Activated effector memory CD4-positive, alpha-beta T cell treated with anti-CD3 and anti-CD28 coated beads, Interleukin-2, amount 50 U/mL, for 16 hours (primary cell): ENCODE results near the gene CSF1.

Experiments
- DNase-seq: peaks from one replicate; pipeline ENCODE4 v3.0.0-alpha.2; 2020

Gene CSF1

DNA sequence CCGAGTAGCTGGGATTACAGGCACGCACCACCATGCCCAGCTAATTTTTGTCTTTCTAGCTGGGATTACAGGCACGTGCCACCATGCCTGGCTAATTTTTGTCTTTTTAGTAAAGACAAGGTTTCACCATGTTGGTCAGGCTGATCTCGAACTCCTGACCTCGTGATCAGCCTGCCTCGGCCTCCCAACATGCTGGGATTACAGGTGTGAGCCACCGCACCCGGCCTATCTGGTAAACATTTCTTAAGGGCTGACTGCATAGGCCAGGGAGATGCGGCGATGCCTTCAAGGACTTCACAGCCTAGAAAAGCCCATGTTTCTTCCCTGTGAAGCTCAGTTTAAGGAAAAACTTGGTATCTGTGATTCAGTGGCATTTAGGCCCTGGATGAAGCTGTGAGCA lies 9.7 kb downstream of the CSF1 start:
- DNase-seq: peak; percentile 16

DNA sequence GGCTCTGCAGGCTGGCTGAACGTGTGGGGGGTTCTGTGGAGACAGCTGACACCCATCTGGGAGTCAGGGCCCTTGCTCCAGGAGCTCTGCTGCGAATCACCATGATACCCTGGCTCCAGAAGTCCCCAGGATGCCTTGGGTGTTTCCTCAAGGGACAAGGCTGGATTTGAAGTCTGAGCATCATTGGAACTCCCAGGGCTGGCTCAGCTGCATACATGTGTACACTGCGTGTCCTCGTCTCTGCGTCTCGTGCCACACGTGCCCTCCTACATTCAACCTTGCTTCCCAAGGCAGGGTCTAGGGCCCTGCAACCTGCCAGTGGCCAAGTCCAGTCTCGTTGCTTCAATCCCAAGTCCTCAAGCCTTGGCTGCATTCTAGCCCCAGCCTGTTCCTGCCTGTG lies 11.7 kb downstream of the CSF1 start:
- DNase-seq: no peak

- no peak for DNase-seq
Observed at GRCh38 chr1:109923131-109923945, 12.7 kb downstream of the CSF1 start.

- DNase-seq: no peak
Observed at GRCh38 chr1:109923946-109924275, 13.3 kb downstream of the CSF1 start.

- DNase-seq: no peak
Observed at GRCh38 chr1:109924316-109924715, 13.7 kb downstream of the CSF1 start.

GRCh38 chr1:109925159-109925990 lies 14.7 kb downstream of the CSF1 start:
- no peak for DNase-seq

- no peak for DNase-seq
Observed at GRCh38 chr1:109926662-109927300, 16.1 kb downstream of the CSF1 start.

- DNase-seq: no peak
Observed at GRCh38 chr1:109927356-109927755, 16.7 kb downstream of the CSF1 start.

GRCh38 chr1:109927911-109928321 lies 17.3 kb downstream of the CSF1 start:
- DNase-seq: no peak

GRCh38 chr1:109928591-109929111 lies 18.0 kb downstream of the CSF1 start:
- DNase-seq: no peak

- no peak for DNase-seq
Observed at GRCh38 chr1:109929170-109929569, 18.5 kb downstream of the CSF1 start.

DNA sequence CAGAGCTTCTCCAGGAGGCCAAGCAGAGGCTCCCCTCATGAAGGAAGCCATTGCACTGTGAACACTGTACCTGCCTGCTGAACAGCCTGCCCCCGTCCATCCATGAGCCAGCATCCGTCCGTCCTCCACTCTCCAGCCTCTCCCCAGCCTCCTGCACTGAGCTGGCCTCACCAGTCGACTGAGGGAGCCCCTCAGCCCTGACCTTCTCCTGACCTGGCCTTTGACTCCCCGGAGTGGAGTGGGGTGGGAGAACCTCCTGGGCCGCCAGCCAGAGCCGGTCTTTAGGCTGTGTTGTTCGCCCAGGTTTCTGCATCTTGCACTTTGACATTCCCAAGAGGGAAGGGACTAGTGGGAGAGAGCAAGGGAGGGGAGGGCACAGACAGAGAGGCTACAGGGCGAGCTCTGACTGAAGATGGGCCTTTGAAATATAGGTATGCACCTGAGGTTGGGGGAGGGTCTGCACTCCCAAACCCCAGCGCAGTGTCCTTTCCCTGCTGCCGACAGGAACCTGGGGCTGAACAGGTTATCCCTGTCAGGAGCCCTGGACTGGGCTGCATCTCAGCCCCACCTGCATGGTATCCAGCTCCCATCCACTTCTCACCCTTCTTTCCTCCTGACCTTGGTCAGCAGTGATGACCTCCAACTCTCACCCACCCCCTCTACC lies 19.1 kb downstream of the CSF1 start:
- DNase-seq: no peak

GRCh38 chr1:109930252-109930993 lies 19.8 kb downstream of the CSF1 start:
- DNase-seq: no peak

GRCh38 chr1:109931189-109931731 lies 20.6 kb downstream of the CSF1 start:
- DNase-seq: no peak

GRCh38 chr1:109931911-109932636 lies 21.4 kb downstream of the CSF1 start:
- DNase-seq: no peak

DNA sequence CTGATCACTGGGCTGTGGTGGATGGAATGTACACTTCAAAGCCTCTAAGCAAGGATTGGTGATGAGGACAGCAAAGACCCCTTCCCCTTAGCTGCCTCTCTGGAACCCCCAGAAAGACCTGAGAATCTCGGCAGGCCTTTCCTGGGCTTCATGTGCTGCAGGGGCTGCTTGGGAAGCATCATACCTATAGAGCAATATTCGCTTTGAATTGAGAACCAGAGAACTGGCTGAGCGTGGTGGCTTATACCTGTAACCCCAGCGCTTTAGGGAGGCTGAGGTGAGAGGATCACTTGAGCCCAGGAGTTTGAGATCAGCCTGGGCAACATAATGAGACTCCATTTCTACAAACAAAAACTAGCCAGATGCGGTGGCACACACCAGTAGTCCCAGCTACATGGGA lies 22.0 kb downstream of the CSF1 start:
- DNase-seq: no peak

GRCh38 chr1:109933856-109934711 lies 23.4 kb downstream of the CSF1 start:
- DNase-seq: no peak

DNA sequence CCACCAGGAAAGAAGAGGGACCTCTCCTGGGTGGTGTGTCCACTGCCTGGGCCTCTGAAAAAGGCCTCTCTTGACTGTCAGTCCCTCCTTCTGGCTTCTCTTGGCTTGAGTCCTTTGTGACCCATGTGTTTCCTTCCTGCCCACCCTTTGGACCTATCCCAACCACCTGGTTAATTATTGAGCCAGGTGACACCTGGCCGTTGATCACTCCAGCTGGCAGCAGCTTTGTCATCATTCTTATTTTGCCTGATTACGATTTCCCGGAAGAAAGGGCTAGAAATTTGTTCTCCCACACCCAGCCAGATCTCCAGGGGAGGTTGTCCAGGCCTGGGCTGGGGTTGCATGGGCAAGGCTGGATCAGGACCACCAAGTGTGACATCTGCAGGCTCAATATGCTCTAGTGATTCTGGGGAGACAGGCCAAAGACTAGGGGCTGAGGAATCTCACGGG lies 24.8 kb downstream of the CSF1 start:
- no peak for DNase-seq

DNA sequence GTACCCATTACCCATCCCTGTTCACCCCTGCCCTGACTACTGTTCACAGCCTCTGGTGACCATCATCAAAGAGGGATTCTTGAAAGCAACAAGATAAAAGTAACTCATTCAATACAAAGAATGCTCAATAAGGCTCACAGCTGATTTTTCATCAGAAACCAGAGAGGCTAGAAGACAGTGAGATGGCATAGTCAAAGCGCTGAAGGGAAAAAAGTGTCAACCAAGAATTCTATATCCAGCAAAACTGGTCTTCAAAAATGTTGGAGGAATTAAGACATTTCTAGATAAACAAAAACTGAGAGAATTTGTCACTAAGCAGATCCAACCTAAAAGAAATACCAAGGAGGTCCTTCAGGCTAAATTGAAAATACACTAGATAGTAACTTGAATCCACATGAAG lies 27.1 kb downstream of the CSF1 start:
- DNase-seq: no peak

DNA sequence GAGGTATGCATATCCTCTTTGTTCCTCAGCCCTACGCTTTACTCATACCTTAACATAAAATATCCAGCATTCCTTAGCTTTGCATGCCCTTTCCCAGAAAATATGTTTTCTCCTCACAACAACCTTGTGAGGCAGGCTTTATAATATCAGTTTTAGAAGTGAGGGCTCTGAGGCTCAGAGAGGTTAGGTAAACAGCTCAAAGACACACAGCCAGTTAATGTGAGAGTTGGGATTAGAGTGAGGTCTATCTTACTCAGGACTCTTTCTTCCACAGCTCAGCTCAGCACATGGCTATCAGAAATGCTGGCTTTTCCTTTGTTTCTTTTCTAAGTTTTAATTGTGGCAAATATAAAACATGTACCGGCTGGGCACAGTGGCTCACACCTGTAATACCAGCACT lies 27.9 kb downstream of the CSF1 start:
- no peak for DNase-seq
